ENCODE measurements around the gene UGT1A10.

- TF ChIP-seq CTCF (IDR thresholded peaks at IDR 0.05 in 2 of 3, conservative IDR thresholded peaks at IDR 0.05 in 1 of 3; ENCODE audit: borderline replicate concordance in 1 of 3, insufficient read depth in 1 of 3, low read depth in 2 of 3, low read length in 2 of 3): no peak
- no peak for TF ChIP-seq EZH2 (IDR thresholded peaks at IDR 0.05)
- TF ChIP-seq POLR2AphosphoS5 (IDR thresholded peaks at IDR 0.05; ENCODE audit: low read depth, low read length): no peak
- TF ChIP-seq REST (IDR thresholded peaks at IDR 0.05; ENCODE audit: low read depth): no peak
Observed at GRCh38 chr2:233779722-233780121, 143.5 kb downstream of the UGT1A10 start.

Measured in HCT116 (cell line).